K562 (cell line): Measurements from ENCODE around the gene AACS. TPM values are rescaled to one million over a fixed set of nuclear protein-coding genes. Genes with fewer than 3 reads are reported as not detected.

Experiments used
- ATAC-seq: fragments of 200-7000 bp; cut with Tn5 transposase; 3 replicates; pipeline ENCODE4 v1.9.1; 2020; ENCODE audit warnings: moderate library complexity
- BruUV-seq: library from RNA; stranded (reverse); fragments of 400-500 nt; replicated peaks from 2 replicates; lab custom pipeline; 2021; lab: Mats Ljungman, UMichigan
- CTCF ChIA-PET: fragments of 300-600 bp; formaldehyde crosslinking; extraction: SDS; loops from one replicate; lab custom pipeline; 2021; ENCODE audit warnings: low intra/inter-chr PET ratio; lab: Yijun Ruan, JAX
- POLR2A ChIA-PET: fragments of 300-600, 350-650 bp; sonication (Branson Sonifier 250); formaldehyde crosslinking; extraction: SDS; loops from one replicate; lab custom pipeline; 2021; ENCODE audit warnings: antibody characterized with exemption, inconsistent platforms; lab: Yijun Ruan, JAX
- DNase-seq, 4 experiments: peaks; one replicate each; pipeline versions ENCODE4 v3.0.0 to v3.0.0-alpha.2; 2011 to 2018; ENCODE audit warnings: low spot score in 3 of 4, mixed read lengths in 3 of 4; ENCODE audit errors: extremely low read depth in 1 of 4
- FAIRE-seq: peaks from 2 replicates; lab custom pipeline; 2011; peaks lifted over from hg19 to GRCh38; lab: Jason Lieb, UNC
- H2AFZ ChIP-seq: 2 replicates; pipeline ENCODE4 v1.6.0; 2011; ENCODE audit warnings: low read depth, low read length, control low read depth, inconsistent platforms
- H3K27ac ChIP-seq: fragments of 200-600 bp; 3 replicates; pipeline ENCODE4 v1.8.0; 2011; ENCODE audit warnings: low read depth, mild to moderate bottlenecking, control low read depth, inconsistent platforms, low read length, moderate library complexity, mixed read lengths; ENCODE audit errors: extremely low read depth
- H3K27me3 ChIP-seq, 2 experiments: fragments of 300-600 bp in 1 of 2; 2 replicates in 1 of 2; 3 replicates in 1 of 2; pipeline versions ENCODE4 v1.6.0 to v1.8.0; 2011; ENCODE audit warnings: inconsistent platforms in 2 of 2, low read length in 2 of 2, mild to moderate bottlenecking in 1 of 2, mixed read lengths in 1 of 2, moderate library complexity in 1 of 2; ENCODE audit not compliant: control insufficient read depth in 2 of 2, insufficient read depth in 2 of 2
- H3K36me3 ChIP-seq: fragments of 300-600 bp; 3 replicates; pipeline ENCODE4 v1.8.0; 2011; ENCODE audit warnings: mild to moderate bottlenecking, low read length, inconsistent platforms; ENCODE audit not compliant: control insufficient read depth, insufficient read depth
- H3K4me1 ChIP-seq, 2 experiments: fragments of 200-600 bp in 1 of 2; replicated peaks in 1 of 2; 2 replicates in 1 of 2; 3 replicates in 1 of 2; pipeline versions ENCODE4 v1.5.1 to v1.8.0; 2011; ENCODE audit warnings: inconsistent platforms in 2 of 2, low read length in 2 of 2, mild to moderate bottlenecking in 1 of 2, mixed read lengths in 1 of 2, moderate library complexity in 1 of 2; ENCODE audit not compliant: control insufficient read depth in 2 of 2, insufficient read depth in 2 of 2
- H3K4me2 ChIP-seq: 2 replicates; pipeline ENCODE4 v1.6.1; 2011; ENCODE audit warnings: low read length, control low read depth, inconsistent platforms, mixed read lengths; ENCODE audit not compliant: insufficient read depth
- H3K4me3 ChIP-seq: fragments of 200-600 bp; sonication (generic), shearing (Covaris generic); 2 replicates; pipeline ENCODE4 v1.5.1; 2016; ENCODE audit warnings: control low read depth, inconsistent platforms
- H3K79me2 ChIP-seq: fragments of 200-600 bp; 3 replicates; pipeline ENCODE4 v1.8.0; 2011; ENCODE audit warnings: low read length, inconsistent platforms; ENCODE audit not compliant: control insufficient read depth, insufficient read depth
- H3K9ac ChIP-seq, 2 experiments: 2 replicates each; pipeline versions ENCODE4 v1.6.0 to v1.6.1; 2011; ENCODE audit warnings: low read depth in 2 of 2, low read length in 2 of 2, control low read depth in 1 of 2, inconsistent platforms in 1 of 2, mild to moderate bottlenecking in 1 of 2, mixed read lengths in 1 of 2; ENCODE audit not compliant: insufficient read depth in 1 of 2
- H3K9me1 ChIP-seq: one replicate; pipeline ENCODE4 v1.6.0; 2011; ENCODE audit warnings: inconsistent platforms, mild to moderate bottlenecking, low read length, moderate library complexity; ENCODE audit not compliant: control insufficient read depth, insufficient read depth
- H3K9me3 ChIP-seq: replicated peaks from 2 replicates; pipeline ENCODE4 v1.5.1; 2011; ENCODE audit warnings: low read depth, low read length, inconsistent platforms; ENCODE audit not compliant: control insufficient read depth, insufficient read depth
- H4K20me1 ChIP-seq: replicated peaks from 2 replicates; pipeline ENCODE4 v1.6.1; 2011; ENCODE audit warnings: low read length, inconsistent platforms, mixed read lengths; ENCODE audit not compliant: control insufficient read depth, insufficient read depth
- BACH1 ChIP-seq: fragments of 200-800 bp; sonication (Bioruptor generic); IDR thresholded peaks from 2 replicates; pipeline ENCODE4 v1.6.1; 2016; ENCODE audit warnings: missing genetic modification characterization, missing compliant biosample characterization
- EWSR1 ChIP-seq: fragments of 450-650 bp; IDR thresholded peaks from 2 replicates; pipeline ENCODE4 v1.6.1; 2018; ENCODE audit warnings: borderline replicate concordance, mild to moderate bottlenecking, low read depth, moderate library complexity; ENCODE audit not compliant: partially characterized antibody
- HDAC8 ChIP-seq: fragments of 450-650 bp; IDR thresholded peaks from 2 replicates; pipeline ENCODE4 v1.6.1; 2016; ENCODE audit warnings: mild to moderate bottlenecking, missing genetic modification characterization, moderate library complexity, missing compliant biosample characterization
- MCM5 ChIP-seq: fragments of 450-650 bp; IDR thresholded peaks from 2 replicates; pipeline ENCODE4 v1.6.1; 2016; ENCODE audit warnings: low read depth
- PHB2 ChIP-seq: fragments of 450-650 bp; IDR thresholded peaks from 2 replicates; pipeline ENCODE4 v1.6.1; 2017; ENCODE audit warnings: low read depth
- POLR2H ChIP-seq: IDR thresholded peaks from 2 replicates; pipeline ENCODE4 v1.6.1; 2016; ENCODE audit warnings: missing genetic modification characterization, low read depth, mild to moderate bottlenecking, control low read depth, missing compliant biosample characterization, moderate library complexity
- ZNF436 ChIP-seq: fragments of 250-450, 450-650 bp; sonication (Bioruptor Pico); formaldehyde crosslinking; IDR thresholded peaks from 2 replicates; pipeline ENCODE4 v1.7.0; 2020; ENCODE audit warnings: mild to moderate bottlenecking
- WGBS: fragments of 100-300 bp; shearing (Covaris generic); methylation state at CpG from one replicate; pipeline ENCODE4 v1.1.6; 2016; ENCODE audit warnings: low coverage, mixed read lengths; ENCODE audit not compliant: insufficient coverage; ENCODE audit errors: missing lambda C conversion rate; 5-methylcytosine and 5-hydroxymethylcytosine counted together
- in situ Hi-C: fragments of 300-500 bp; cut with MboI; formaldehyde crosslinking; loops from 4 replicates; pipeline ENCODE4 v1.15.0; 2018; ENCODE audit warnings: inconsistent platforms, mixed read lengths
- intact Hi-C: fragments of 100-400 bp; cut with micrococcal nuclease; formaldehyde crosslinking; loops from 2 replicates; pipeline ENCODE4 v1.14.2; 2022
- polyA plus RNA-seq, 8 experiments: library from polyadenylated mRNA; depleted of rRNA in 4 of 8; stranded (reverse) in 5 of 8; unstranded in 3 of 8; fragments of >200 nt; fragmentation: Nextera tagmentation in 2 of 8; fragmentation: Illumina TruSeq in 1 of 8; extraction: Ambion mirVana in 2 of 8; extraction: Trizol in 1 of 8; gene quantifications; 2 replicates each; pipeline versions ENCODE4 v1.2.1 to v1.2.3, GENCODE V29; 2011 to 2014; ENCODE audit warnings: inconsistent platforms in 1 of 8, missing spikeins in 1 of 8
- total RNA-seq, 7 experiments: library from RNA; depleted of rRNA in 6 of 7; stranded (reverse); fragments of >200 nt in 6 of 7; fragmentation: Illumina TruSeq in 2 of 7; extraction: Trizol in 2 of 7; gene quantifications; 2 replicates each; pipeline versions ENCODE4 v1.2.1 to v1.2.3, GENCODE V29; 2011 to 2021; ENCODE audit warnings: low replicate concordance in 1 of 7

The AACS gene
- total and polyA plus RNA-seq, 9 of the 15 experiments (the other 6 are each of a cell fraction or from before 2014, with no cell fraction given) = 2.4 to 13.0 (median 6.0) TPM

GRCh38 chr12:125125271-125125670 is 60.0 kb downstream of the AACS start:
- no peak for FAIRE-seq
- TF ChIP-seq ZNF436 (CRISPR knock-in tag) (no peak), PHB2 (no peak), EWSR1 (no peak), HDAC8 (no peak), MCM5 (no peak), POLR2H (tag) (no peak), BACH1 (tag) (no peak)
- H3K4me3 ChIP-seq = no peak overlapping the region
- no peaks in the 10 kb centered on the region for H3K9me1 ChIP-seq
- peaks cover 0 to 8% of the 10 kb centered on the region in 2 experiments; a peak in 1 of 5 replicates for H3K4me1 ChIP-seq
- intact Hi-C loops = no loop called here
- WGBS = 38% methylated on average over 4 of the region's 4 CpGs
- CTCF ChIA-PET = no interaction called here
- H3K27me3 ChIP-seq = no peaks in the 10 kb centered on the region; a peak in 1 of 5 replicates
- H3K27ac ChIP-seq = no peak overlapping the region
- DNase-seq = no peak
- POLR2A ChIA-PET = no interaction called here
- no peaks in the 10 kb centered on the region for H4K20me1 ChIP-seq
- in situ Hi-C loops = no loop called here
- H3K79me2 ChIP-seq = no peaks in the 10 kb centered on the region
- BruUV-seq = no TSS peak
- no peak overlapping the region for H2AFZ ChIP-seq
- no peak overlapping the region for H3K9ac ChIP-seq
- ATAC-seq = no peak
- no peaks in the 10 kb centered on the region for H3K9me3 ChIP-seq
- no peaks in the 10 kb centered on the region; the same call in 2 of the 3 replicates for H3K36me3 ChIP-seq
- no peak overlapping the region for H3K4me2 ChIP-seq
